Superior temporal gyrus (tissue), 1 donor: ENCODE measurements around the gene KIF26B.
"Not testable (repeated sequence)": the region's sequence is repeated elsewhere in the genome, so short reads cannot be mapped to it uniquely, and the experiment has no call there.

Experiments
- DNase-seq: peaks from one replicate; pipeline ENCODE4 v3.0.0-alpha.2; 2016; ENCODE audit errors: extremely low spot score

The KIF26B gene

DNA sequence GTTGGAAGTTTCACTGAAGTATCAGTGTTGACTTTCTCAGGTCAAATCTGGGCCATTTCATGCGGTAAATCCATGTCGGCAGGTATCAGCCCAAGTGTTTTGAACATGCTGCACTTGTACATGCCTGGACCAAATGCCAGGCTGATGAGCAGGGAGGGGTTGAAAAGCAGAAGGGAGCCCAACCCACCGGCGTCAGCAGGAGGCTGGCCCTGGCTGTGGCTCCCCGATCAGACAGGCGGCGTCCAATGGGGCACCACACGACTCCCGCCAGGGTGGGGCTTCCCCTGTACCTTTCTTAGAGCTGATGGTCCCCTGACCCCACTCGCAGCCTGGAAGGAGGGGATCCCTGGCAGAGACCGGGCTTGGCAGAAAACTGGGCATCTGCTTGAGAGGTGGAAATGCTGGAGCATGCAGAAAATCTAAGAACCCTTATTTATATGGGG lies 540.0 kb downstream of the KIF26B start:
- no peak for DNase-seq

DNA sequence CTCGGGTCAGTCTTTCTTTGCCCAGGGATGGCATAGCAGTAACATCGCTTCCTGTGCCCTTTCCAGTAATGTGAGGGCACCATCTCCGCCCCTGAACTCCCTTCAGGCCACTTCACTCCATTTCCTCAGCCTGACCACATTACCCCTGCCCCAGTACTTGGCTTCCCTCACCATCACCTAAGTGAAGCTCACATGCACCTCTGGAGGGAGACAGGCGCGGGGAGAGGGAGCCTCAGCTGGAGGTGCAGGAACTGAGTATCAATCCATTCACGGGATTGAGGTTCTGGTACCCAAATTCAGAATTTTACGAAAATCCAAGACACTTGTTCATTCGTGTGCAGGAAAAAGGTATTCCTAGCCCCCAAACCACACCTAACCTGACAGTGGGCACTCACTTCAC lies 540.4 kb downstream of the KIF26B start:
- no peak for DNase-seq

DNA sequence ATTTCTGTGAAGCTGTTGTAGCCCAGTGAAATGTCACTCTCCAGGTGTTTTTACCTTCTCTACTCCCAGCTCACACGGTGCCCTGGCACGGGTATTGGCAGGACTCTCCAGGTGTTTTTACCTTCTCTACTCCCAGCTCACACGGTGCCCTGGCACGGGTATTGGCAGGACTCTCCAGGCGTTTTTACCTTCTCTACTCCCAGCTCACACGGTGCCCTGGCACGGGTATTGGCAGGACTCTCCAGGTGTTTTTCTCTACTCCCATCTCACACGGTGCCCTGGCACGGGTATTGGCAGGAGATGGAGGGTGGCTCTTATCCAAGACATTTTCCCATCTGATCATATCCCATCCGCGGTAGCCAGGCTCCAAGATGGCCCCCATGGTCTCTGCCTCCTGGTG lies 540.9 kb downstream of the KIF26B start:
- DNase-seq, result not testable (repeated sequence)

DNA sequence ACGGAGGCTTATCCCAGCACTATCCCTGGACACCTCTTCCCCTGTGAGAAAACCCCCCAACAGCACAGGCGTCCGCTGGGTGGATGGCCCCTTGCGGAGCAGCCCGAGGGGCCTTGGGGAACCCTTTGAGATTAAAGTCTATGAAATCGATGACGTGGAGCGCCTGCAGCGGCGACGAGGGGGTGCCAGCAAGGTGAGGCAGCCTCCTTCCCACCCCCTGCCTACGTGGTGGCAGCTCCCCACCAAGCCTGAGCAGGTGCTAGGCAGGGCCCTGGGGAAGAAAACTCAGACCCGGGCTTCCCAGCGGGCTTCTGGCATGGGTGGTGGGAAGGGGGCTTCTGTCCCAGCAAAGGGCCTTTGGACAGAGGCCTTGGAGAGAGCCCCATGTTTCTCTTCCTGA lies 543.3 kb downstream of the KIF26B start:
- no peak for DNase-seq

DNA sequence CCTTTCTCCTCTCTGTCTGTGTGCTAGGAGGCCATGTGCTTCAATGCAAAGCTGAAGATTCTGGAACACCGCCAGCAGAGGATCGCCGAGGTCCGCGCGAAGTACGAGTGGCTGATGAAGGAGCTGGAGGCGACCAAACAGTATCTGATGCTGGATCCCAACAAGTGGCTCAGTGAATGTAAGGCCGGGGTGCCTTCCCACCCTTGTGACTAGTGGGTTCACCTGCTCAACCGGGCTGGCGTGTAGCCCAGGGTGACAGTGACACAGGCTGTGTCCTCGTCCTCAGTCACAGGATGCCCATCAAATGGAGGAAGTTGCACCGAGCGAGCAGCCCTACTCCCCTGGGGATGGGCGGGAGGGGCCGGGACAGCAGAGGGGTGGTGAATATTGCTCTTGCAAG lies 544.1 kb downstream of the KIF26B start:
- no peak for DNase-seq

DNA sequence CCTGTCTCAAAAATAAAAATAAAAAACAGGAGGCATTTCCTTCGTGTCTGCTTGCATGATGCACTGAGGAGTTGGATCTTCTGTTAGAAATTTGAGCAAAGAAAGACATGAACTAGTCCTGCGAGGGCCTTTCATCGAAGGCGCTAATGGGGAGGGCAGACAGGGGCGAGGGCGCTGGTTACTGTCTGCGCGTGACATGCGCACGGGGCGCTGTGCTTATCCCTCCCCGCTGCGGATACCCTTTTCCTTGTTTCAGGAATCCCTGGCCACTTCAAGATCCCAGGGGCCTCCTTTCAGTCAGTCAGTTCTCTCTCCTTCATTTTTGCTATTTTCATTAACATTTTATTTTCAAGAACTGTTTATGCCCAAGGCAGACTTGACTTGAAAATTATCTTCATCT lies 545.8 kb downstream of the KIF26B start:
- DNase-seq, result no peak

DNA sequence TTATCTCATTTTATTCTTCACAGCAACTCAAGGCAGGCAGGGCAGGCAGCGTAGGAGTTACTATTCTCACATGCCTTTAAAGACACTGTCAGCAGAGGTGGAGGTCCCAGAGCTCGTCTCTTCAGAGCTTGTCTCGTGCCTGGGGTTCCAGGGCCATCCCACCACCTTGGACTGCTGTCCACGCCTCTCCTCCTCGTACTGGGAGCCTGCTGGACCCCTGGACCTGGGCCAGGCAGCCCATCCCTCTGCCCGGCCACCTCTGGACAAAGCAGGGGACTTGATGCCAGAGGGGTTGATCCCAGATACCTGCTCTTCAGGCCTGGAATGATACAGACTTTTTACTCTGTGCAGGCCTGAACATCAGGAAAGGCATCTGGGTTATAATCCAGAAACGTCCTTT lies 546.8 kb downstream of the KIF26B start:
- DNase-seq, result no peak

DNA sequence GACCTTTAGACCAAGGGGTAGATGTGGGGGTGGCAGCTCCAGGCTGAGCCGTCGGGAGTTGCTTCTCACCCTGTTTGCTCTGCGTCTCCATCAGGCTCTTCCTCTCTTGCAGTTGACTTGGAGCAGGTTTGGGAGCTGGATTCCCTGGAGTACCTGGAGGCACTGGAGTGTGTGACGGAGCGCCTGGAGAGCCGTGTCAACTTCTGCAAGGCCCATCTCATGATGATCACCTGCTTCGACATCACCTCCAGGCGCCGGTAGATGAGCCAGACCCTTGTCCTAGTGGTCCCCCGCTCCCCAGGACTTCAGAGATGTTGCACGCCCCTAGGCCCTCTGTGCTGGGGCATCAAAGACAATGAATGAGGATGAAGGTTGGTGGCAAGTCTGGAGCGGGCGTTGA lies 547.6 kb downstream of the KIF26B start:
- DNase-seq, result no peak

DNA sequence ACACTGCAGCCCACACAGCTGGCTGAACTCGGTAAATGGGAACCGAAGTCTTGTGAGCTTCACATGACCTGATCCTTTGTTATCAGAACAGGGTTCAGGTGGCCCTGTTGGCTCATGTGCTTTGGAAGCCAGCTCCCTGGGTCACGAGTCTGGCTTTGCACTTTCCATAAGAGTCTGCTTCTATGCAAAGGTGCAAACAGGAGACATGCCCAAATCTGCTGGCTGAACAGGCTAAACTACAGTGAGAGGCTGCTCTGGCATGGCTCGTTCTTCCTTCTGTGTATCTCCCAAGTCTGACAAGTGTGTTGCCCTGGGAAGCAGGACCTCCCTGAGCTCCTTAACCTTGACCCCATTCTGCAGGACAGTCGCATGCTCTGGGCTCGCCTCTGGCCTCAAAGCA lies 549.6 kb downstream of the KIF26B start:
- DNase-seq, result no peak

DNA sequence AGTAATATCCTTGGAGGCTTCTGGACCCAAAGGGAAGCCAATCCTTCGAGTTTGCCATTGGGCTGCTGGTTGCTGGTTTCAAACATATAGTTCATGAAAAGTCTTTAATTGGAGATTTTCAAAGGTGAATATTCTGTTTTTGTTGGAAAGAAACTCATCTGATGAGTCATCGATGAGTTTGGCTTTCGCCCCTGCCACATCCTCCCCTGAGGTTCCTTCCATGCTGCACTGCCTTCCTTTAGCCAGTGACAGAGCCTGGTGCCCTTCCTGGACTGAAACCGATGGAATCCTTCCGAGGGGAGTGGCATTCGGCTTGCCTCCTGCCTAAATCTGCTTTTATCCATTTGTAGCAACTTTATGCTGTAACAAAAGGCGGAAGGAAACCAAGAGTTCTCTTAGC lies 550.0 kb downstream of the KIF26B start:
- no peak for DNase-seq

DNA sequence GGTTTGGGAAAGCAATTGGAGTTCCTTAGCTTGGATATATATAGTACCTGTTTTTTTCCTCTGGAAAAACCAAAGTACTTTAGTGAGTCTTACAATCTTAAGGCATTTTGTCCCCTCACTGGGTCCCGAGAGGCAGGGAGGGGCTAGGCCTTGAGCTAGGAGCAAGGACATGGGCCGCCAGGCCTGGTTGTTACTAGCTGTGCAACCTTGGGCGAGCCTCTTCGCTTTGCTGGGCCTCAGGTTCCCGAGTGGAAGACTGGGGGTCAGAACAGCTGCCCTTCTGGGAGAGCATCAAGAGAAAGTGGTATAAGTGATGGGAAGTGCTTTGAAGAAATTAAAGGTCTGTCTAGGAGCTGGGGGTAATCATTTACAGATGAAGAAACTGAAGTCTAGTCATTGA lies 553.2 kb downstream of the KIF26B start:
- DNase-seq, result no peak

DNA sequence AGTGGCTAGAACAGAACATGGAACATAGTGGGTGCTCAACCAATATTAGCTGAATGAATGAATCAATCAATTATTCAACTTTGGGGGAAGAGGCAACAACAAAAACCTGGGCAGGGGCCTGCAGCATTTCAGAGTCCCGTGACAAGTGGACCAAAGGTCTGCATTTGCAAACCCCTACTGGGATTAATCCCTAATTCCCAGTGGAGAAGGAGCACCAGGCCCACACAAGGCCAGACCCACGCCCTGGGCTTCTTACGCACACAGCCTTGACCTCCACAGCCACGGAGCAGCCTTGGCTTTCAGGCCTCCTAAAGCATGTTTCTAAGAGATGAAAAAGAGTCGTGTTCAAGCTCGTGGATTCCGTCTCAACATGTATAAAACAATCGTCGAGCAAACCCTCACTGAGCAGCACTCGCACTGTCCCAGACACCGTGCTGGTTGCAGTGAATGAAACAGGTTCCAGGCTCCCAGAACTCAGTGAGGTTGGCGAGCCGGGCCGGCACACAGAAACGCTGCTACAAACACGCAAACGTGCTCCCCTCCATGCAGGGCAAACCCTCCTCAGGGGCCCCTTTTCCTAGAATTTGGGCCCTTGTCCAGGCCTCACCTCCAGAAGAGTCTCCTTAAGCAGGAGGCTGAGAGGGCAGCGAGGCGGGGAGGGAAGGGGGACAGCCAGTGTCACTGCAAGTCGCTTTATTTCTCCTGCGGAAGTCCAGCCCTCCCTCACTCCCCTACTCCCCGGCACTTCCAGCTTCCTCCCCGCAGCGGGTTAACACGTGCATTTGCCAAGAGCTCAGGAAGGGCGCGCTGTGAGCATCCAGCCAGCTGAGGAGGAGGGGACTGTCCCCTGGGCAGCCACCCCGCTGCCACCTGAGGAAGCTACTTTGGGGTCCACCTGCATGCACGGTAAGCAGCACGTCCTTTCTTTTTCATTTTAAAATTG lies 556.4 kb downstream of the KIF26B start:
- no peak for DNase-seq

DNA sequence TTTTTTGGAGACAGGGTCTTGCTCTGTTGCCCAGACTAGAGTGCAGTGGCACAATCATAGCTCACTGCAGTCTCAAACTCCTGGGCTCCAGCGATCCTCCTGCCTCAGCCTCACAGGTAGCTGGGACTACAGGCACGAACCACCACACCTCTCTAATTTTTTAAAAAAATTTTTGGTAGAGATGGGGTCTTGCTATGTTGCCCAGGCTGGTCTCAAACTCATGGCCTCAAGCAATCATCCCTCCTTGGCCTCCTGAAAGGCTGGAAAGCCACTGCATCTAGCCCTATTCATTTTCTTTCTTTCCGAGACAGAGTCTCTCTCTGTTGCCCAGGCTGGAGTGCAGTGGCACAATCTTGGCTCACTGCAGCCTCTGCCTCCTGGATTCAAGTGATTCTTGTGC lies 559.2 kb downstream of the KIF26B start:
- not testable (repeated sequence) for DNase-seq

DNA sequence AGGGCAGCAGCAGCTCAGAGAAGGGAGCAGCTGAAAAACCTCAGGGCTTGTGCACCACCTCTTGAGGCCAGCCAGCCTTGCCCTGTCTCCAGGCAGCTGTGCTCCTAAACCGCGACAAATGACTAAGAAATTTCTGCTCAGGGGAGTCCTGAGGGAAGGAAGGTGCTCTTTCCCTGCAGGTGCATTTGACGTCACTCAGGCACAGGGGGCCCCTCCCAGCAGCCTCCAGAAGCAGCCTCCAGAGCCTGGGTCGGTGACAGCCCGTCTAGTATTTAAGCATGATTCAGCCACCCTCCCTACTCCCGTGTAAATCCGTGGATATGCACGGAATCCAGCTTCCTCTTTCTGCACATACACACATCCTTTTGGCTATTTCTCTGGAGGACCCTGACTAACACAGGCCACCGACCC lies 560.5 kb downstream of the KIF26B start:
- no peak for DNase-seq

DNA sequence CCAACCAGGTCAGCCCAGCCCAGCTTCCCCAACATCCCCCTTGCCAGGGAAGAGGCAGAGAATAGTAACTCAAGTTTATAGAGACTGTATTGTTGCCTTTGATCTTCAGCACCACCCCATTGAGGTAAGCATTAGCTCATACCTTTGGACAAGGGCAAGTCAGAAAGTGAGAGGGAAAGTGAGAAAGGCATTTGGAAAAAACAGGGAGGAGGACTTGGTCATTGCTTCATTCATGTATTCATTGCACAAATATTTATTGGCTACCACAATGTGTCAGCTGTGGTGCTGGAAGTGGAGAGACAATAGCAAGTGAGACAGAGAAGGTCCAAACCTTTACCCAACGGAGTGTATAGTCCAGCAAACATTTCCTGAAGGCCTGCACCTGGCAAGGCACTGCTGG lies 561.2 kb downstream of the KIF26B start:
- no peak for DNase-seq

DNA sequence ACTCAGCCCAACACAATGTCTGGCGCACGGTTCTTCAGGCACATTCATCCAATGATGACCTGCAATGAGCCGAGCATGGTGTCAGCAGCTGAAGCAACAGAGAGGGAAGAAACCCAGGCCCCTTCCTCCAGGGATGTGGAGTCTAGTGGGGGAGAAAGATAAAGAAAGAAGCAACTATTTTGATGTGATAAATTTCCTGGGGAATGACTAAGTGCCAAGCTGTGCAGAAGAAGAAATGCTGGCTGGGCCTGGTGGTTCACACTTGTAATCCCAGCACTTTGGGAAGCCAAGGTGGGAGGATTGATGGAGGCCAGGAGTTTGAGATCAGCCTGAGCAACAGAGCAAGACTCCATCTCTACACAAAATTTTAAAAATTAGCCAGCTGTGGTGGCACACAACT lies 561.8 kb downstream of the KIF26B start:
- DNase-seq, result no peak

DNA sequence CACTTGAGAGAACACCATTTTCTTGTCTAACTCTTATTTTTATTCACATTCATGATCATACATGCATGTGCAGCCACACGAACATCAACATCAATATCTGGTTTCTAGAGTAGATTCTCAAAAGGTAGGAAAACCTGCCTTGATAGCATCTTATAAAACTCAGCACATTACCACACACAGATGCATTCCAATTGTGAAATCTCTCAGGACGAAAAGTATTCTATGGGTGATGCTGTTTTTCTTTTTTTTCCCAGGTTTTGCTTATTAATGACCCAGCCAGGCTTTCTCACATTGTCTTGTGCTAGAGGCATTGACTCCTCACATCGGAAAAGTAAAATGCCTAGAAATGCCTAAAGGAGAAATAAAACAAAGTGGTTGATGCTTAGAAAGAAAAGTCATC lies 562.8 kb downstream of the KIF26B start:
- no peak for DNase-seq

DNA sequence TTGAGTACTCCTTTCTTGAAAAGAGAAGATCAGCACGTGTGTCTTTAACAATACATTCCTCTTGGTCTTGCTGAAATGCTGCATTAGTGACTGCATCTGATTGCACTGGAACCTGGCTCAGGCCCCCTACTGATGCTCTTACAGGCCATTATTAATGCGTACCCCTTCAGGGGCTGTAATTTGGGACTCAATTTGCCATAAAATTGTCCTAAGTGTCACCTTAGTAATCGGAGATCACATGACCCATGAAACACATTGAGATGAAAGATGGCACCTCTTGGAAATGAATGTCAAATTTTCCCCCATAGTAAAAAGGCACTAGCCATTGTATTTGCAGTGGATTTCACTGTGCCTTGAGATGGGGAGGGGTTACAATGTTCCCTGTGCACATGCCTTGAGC lies 563.3 kb downstream of the KIF26B start:
- DNase-seq, result no peak

DNA sequence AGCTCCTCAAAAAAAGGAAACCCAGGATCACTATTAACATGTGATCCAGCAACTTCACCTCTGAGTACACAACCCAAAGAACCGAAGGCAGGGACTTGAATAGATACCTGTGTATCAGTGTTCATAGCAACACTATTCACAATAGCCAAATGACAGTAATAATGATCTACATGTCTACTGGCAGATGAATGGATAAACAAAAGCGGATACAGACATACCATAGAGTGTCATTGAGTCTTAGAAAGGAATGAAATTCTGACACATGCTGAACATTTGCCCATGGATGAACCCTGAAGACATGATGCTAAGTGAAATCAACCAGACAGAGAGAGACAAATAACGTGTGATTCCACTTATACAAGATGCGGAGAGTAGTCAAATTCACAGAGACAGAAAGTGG lies 564.2 kb downstream of the KIF26B start:
- DNase-seq, result no peak

DNA sequence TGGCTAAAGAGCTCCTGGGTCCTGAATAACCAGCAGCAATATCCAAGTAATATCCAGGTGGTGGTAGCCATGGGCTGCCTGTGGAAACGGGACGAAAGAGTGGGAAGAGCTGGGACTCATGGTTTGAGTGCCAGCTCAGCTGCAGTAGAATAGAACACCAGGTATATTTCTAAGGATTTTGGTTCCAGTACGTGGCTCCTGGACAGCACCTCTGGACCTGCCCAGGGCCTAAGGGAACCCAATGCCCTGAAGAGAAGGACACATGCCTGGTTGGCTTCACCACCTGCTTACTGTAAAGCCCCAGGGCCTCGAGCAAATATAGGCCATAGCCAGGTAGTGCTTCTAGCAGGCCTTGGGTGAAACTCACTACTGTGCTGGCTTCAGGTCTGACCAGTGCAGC lies 566.7 kb downstream of the KIF26B start:
- DNase-seq, result no peak

DNA sequence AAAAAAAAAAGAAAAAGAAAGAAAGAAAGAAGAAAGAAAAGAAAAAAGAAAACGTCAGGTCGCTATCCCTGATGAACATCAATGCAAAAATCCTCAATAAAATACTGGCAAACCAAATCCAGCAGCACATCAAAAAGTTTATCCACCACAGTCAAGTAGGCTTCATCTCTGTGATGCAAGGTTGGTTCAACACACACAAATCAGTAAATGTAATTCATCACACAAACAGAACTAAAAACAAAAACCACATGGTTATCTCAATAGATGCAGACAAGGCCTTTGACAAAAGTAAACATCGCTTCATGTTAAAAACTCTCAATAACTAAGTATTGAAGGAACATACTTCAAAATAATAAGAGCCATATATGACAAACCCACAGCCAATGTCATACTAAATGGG lies 573.2 kb downstream of the KIF26B start:
- DNase-seq, result not testable (repeated sequence)

DNA sequence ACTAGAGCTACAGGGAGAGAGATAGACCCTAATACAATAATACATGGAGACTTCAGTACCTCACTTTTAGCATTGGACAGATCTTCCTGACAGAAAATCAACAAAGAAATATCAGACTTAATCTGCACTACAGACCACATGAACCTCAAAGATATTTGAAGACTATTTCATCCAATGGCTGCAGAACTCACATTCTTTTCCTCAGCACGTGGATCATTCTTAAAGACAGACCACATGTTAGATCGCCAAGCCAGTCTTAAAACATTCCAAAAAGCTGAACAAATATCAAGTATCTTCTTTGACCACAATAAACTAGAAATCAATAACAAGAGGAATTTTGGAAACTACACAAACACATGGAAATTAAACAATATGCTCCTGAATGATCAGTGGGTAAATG lies 576.0 kb downstream of the KIF26B start:
- no peak for DNase-seq

DNA sequence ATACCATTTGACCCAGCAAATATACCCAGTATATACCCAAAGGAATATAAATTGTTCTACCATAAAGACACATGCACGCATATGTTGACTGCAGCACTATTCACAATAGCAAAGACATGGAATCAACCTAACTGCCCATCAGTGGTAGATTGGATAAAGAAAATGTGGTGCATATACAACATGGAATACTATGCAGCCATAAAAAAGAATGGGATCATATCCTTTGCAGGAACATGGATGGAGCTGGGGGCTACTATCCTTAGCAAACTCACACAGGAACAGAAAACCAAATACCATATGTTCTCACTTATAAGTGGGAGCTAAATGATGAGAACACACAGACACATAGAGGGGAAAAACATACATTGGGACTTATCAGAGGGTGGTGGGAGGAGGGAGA lies 585.6 kb downstream of the KIF26B start:
- not testable (repeated sequence) for DNase-seq

DNA sequence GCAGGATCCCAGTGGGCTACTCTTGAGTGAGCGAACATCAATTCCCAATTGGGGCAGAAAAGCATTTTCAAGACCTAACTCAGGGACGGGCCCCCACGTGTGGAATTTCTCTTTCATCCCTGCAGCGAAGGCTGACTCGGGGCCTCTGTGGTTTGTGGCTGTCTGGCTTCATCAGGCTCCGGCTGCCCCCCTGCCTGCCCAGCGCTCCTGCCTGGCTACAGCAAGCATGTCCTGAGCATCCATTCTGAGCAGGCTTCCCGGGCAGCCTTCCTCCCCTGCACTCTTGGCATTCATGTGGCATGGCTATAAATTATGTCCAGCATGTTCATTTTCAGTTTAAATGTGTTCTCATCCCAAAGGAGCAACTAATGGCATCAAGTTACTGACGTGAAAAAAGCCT lies 588.1 kb downstream of the KIF26B start:
- DNase-seq, result no peak
